PFSK-1 (cell line): ENCODE data around the gene RNASE9.

Experiments used
- FOXP2 ChIP-seq: optimal IDR thresholded peaks from 2 replicates; pipeline ENCODE3; 2011; ENCODE audit warnings: borderline replicate concordance, control low read depth, inconsistent platforms; ENCODE audit not compliant: insufficient read depth; ENCODE audit errors: extremely low read length, extremely low read depth
- POLR2AphosphoS5 ChIP-seq: IDR thresholded peaks from 2 replicates; pipeline ENCODE4 v1.6.1; 2012; ENCODE audit warnings: low read depth, mild to moderate bottlenecking, control low read depth, low read length, moderate library complexity
- SIN3A ChIP-seq: IDR thresholded peaks from 2 replicates; pipeline ENCODE4 v1.6.1; 2012; ENCODE audit warnings: mild to moderate bottlenecking, low read length, moderate library complexity, borderline replicate concordance; ENCODE audit not compliant: insufficient read depth
- TAF1 ChIP-seq: IDR thresholded peaks from 2 replicates; pipeline ENCODE4 v1.6.1; 2012; ENCODE audit warnings: low read length, control low read depth, borderline replicate concordance; ENCODE audit not compliant: insufficient read depth
- TF ChIP-seq, protein P1 (sequence below), 2 experiments: IDR thresholded peaks; 2 replicates each; pipeline versions ENCODE4 v1.6.1 to v1.8.0; 2011 to 2012; ENCODE audit warnings: low read depth in 2 of 2, low read length in 2 of 2, control low read depth in 1 of 2, inconsistent platforms in 1 of 2, mild to moderate bottlenecking in 1 of 2, moderate library complexity in 1 of 2; ENCODE audit not compliant: insufficient read depth in 1 of 2

DNA sequence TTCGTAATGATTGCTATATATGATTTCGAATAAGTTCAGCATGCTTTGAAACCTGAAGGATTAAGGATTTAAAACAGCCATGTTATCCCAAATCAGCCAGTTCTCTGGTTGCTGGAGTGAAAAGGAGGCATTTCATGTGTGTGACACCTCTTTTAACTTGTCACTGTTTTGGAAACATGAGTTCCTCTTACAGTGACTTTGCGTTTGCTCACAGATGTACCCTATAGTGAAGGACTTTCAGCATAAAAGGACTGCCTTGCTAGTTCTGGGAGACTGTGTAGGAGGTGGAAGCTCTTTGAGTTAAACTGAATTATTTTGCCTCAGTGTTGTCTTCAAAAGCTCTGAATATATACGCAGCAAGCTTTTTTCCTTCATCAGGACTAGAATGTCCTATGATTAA lies 19.4 kb upstream of the RNASE9 start:
- TF ChIP-seq POLR2AphosphoS5, result no peak
- no peak for TF ChIP-seq TAF1
- TF ChIP-seq, protein P1, sequence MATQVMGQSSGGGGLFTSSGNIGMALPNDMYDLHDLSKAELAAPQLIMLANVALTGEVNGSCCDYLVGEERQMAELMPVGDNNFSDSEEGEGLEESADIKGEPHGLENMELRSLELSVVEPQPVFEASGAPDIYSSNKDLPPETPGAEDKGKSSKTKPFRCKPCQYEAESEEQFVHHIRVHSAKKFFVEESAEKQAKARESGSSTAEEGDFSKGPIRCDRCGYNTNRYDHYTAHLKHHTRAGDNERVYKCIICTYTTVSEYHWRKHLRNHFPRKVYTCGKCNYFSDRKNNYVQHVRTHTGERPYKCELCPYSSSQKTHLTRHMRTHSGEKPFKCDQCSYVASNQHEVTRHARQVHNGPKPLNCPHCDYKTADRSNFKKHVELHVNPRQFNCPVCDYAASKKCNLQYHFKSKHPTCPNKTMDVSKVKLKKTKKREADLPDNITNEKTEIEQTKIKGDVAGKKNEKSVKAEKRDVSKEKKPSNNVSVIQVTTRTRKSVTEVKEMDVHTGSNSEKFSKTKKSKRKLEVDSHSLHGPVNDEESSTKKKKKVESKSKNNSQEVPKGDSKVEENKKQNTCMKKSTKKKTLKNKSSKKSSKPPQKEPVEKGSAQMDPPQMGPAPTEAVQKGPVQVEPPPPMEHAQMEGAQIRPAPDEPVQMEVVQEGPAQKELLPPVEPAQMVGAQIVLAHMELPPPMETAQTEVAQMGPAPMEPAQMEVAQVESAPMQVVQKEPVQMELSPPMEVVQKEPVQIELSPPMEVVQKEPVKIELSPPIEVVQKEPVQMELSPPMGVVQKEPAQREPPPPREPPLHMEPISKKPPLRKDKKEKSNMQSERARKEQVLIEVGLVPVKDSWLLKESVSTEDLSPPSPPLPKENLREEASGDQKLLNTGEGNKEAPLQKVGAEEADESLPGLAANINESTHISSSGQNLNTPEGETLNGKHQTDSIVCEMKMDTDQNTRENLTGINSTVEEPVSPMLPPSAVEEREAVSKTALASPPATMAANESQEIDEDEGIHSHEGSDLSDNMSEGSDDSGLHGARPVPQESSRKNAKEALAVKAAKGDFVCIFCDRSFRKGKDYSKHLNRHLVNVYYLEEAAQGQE (IDR thresholded peaks at IDR 0.05; ENCODE audit: insufficient read depth in 1 of 2, low read depth in 2 of 2, low read length in 2 of 2), result no peak
- no peak for TF ChIP-seq SIN3A
- TF ChIP-seq FOXP2, result no peak
